Peyer's patch (tissue), 4 donors: ENCODE measurements around the gene SPN.

Experiments
- CTCF ChIP-seq, 6 experiments: fragments of 450-650 bp in 4 of 6; fragments of 200-600 bp in 2 of 6; sonication (generic) in 1 of 6; IDR thresholded peaks; one replicate each; pipeline ENCODE4 v1.5.1; 2017 to 2019; ENCODE audit warnings: antibody characterized with exemption in 6 of 6, mild to moderate bottlenecking in 3 of 6, moderate library complexity in 1 of 6
- POLR2A ChIP-seq, 2 donors: fragments of 450-650 bp; IDR thresholded peaks; one replicate each; pipeline ENCODE4 v1.5.1; 2017; ENCODE audit warnings: antibody characterized with exemption in 2 of 2, mild to moderate bottlenecking in 2 of 2, moderate library complexity in 2 of 2

- no peak for TF ChIP-seq POLR2A (IDR thresholded peaks at IDR 0.05)
- no peak for TF ChIP-seq CTCF (IDR thresholded peaks at IDR 0.05)
Measured at GRCh38 chr16:29702269-29702668, 39.2 kb downstream of the SPN start.
